ENCODE measurements around the gene DCAF5.

GRCh38 chr14:69076341-69076740 is 76.6 kb downstream of the DCAF5 start:
- TF ChIP-seq, protein P1, sequence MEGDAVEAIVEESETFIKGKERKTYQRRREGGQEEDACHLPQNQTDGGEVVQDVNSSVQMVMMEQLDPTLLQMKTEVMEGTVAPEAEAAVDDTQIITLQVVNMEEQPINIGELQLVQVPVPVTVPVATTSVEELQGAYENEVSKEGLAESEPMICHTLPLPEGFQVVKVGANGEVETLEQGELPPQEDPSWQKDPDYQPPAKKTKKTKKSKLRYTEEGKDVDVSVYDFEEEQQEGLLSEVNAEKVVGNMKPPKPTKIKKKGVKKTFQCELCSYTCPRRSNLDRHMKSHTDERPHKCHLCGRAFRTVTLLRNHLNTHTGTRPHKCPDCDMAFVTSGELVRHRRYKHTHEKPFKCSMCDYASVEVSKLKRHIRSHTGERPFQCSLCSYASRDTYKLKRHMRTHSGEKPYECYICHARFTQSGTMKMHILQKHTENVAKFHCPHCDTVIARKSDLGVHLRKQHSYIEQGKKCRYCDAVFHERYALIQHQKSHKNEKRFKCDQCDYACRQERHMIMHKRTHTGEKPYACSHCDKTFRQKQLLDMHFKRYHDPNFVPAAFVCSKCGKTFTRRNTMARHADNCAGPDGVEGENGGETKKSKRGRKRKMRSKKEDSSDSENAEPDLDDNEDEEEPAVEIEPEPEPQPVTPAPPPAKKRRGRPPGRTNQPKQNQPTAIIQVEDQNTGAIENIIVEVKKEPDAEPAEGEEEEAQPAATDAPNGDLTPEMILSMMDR (IDR thresholded peaks at IDR 0.05), result no peak
- TF ChIP-seq POLR2AphosphoS5 (IDR thresholded peaks at IDR 0.05; ENCODE audit: insufficient read depth in 1 of 2, low read depth in 1 of 2) (no peak), POLR2A (IDR thresholded peaks at IDR 0.05) (no peak)

Measured in vagina (tissue), 2 donors.